SK-N-SH (cell line): ENCODE results near the gene ELF4. TPM values are rescaled to one million over a fixed set of nuclear protein-coding genes. Genes with fewer than 3 reads are reported as not detected.
A peak's percentile ranks its signal among the peaks of the same experiment; 100 is the strongest.

ENCODE experiments used
- CHD2 ChIP-seq: fragments of 150-350 bp; IDR thresholded peaks from 2 replicates; pipeline ENCODE4 v1.6.1; 2018; ENCODE audit warnings: low read length; ENCODE audit not compliant: partially characterized antibody
- ELF1 ChIP-seq: IDR thresholded peaks from 2 replicates; pipeline ENCODE4 v1.4.0; 2012
- EP300 ChIP-seq, 2 experiments: IDR thresholded peaks; 2 replicates each; pipeline versions ENCODE4 v1.4.0 to v1.6.1; 2012; ENCODE audit warnings: borderline replicate concordance in 1 of 2, low read depth in 1 of 2, low read length in 1 of 2
- EZH2phosphoT487 ChIP-seq: fragments of 200-600 bp; sonication (generic); IDR thresholded peaks from 2 replicates; pipeline ENCODE4 v1.6.1; 2017; ENCODE audit warnings: low read depth, mixed run types, mild to moderate bottlenecking, antibody characterized with exemption, moderate library complexity, borderline replicate concordance
- FOSL2 ChIP-seq: IDR thresholded peaks from 2 replicates; pipeline ENCODE4 v1.4.0; 2012; ENCODE audit warnings: low read depth, mild to moderate bottlenecking, moderate library complexity, borderline replicate concordance
- FOXJ3 ChIP-seq: sonication (generic); formaldehyde crosslinking; IDR thresholded peaks from 2 replicates; pipeline ENCODE4 v1.5.1; 2020; ENCODE audit warnings: mild to moderate bottlenecking, missing genetic modification reagents
- FOXM1 ChIP-seq: IDR thresholded peaks from 2 replicates; pipeline ENCODE4 v1.4.0; 2012; ENCODE audit warnings: low read depth, mild to moderate bottlenecking
- GABPA ChIP-seq: IDR thresholded peaks from 2 replicates; pipeline ENCODE4 v1.4.0; 2012; ENCODE audit warnings: low read depth, mild to moderate bottlenecking
- GATA2 ChIP-seq: sonication (generic); formaldehyde crosslinking; IDR thresholded peaks from 2 replicates; pipeline ENCODE4 v1.5.0; 2020; ENCODE audit warnings: mild to moderate bottlenecking, missing genetic modification reagents
- MXI1 ChIP-seq: IDR thresholded peaks from 2 replicates; pipeline ENCODE4 v1.6.1; 2012; ENCODE audit warnings: mild to moderate bottlenecking, low read depth, low read length, improper control_type of control experiment
- NRF1 ChIP-seq: IDR thresholded peaks from 2 replicates; pipeline ENCODE4 v1.6.1; 2012; ENCODE audit warnings: low read depth, mild to moderate bottlenecking, low read length
- POLR2AphosphoS5 ChIP-seq: IDR thresholded peaks from 2 replicates; pipeline ENCODE4 v1.6.1; 2012; ENCODE audit warnings: low read depth, low read length
- RCOR1 ChIP-seq: fragments of 150-350 bp; IDR thresholded peaks from 2 replicates; pipeline ENCODE4 v1.6.1; 2017; ENCODE audit warnings: antibody characterized with exemption, low read length
- RFX5 ChIP-seq: IDR thresholded peaks from 2 replicates; pipeline ENCODE4 v1.6.1; 2012; ENCODE audit warnings: mild to moderate bottlenecking, improper control_type of control experiment, low read length
- TCF12 ChIP-seq: IDR thresholded peaks from 2 replicates; pipeline ENCODE4 v1.4.0; 2012
- YY1 ChIP-seq: IDR thresholded peaks from 2 replicates; pipeline ENCODE4 v1.4.0; 2012; ENCODE audit warnings: low read depth, mild to moderate bottlenecking
- polyA plus RNA-seq, 3 experiments: library from polyadenylated mRNA; depleted of rRNA; stranded (reverse); fragments of >200 nt; gene quantifications; 2 replicates each; pipeline ENCODE4 v1.2.3, GENCODE V29; 2012
- TF ChIP-seq, protein P1 (sequence below): IDR thresholded peaks from 2 replicates; pipeline ENCODE4 v1.6.1; 2012; ENCODE audit warnings: mild to moderate bottlenecking, low read depth, low read length, moderate library complexity
- TF ChIP-seq, protein P2 (sequence below): fragments of 200-600 bp; sonication (generic); IDR thresholded peaks from 2 replicates; pipeline ENCODE4 v1.6.1; 2017; ENCODE audit warnings: antibody characterized with exemption, mild to moderate bottlenecking, moderate library complexity
- TF ChIP-seq, protein P3 (sequence below): IDR thresholded peaks from 2 replicates; pipeline ENCODE4; 2012
- TF ChIP-seq, protein P4 (sequence below): IDR thresholded peaks from 2 replicates; pipeline ENCODE4 v1.4.0; 2012; ENCODE audit warnings: low read depth
- TF ChIP-seq, protein P5 (sequence below): IDR thresholded peaks from 2 replicates; pipeline ENCODE4 v1.4.0; 2012; ENCODE audit warnings: low read depth, borderline replicate concordance
- TF ChIP-seq, protein P6 (sequence below): fragments of 150-350 bp; IDR thresholded peaks from 2 replicates; pipeline ENCODE4 v1.6.1; 2016; ENCODE audit warnings: mild to moderate bottlenecking, low read depth, low read length
- TF ChIP-seq, protein P7 (sequence below): IDR thresholded peaks from 2 replicates; pipeline ENCODE4 v1.4.0; 2012; ENCODE audit warnings: low read depth, borderline replicate concordance

Gene ELF4
- polyA plus RNA-seq, 1 of the 3 experiments (the other 2 are of a cell fraction), result 9.6 TPM

DNA sequence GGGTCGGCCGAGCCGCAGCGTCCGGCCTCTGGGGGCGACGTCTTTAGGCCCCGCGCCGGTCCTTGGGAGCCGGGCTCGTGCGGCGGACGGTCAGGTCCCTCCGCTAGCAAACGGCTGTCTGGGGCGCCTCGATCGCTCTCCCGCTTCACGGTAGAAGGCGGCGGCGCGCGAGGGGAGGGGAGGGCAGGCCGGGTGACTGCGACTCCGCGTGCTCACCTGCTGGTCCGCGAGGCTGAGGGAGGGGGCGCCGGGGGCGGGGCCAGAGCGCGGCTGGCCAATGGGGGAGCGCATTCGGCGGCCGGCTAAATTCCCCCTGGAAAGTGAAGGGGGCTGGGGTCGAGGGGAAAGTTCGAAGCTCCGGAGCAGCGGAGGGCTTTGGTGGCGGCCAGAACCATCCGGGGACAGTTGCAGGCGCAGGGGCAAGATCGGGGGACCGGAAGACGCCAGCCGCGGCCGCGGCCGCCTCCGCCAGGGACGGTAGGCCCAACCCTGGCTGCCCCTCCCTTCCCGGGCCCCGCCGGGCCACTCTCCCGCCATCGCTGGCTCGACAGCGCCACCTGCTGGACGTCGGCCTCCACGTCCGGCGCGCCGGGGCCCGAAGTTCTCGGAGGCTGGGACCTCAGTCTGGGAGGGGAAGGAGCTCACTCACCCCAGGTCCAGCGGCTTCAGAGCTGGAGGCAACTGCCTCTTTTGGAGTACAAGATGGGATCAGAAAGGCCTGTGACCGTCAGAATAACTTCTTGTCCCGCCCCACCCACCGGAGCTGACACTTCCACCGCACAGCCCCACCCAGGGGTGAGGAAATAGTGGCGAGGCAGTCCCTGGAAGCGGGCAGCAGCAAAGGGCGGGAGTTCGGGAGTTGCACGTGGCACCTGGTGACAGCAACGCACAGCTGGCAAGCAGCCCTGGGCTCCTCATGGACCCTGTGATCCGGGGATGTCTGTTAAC, 49.9 kb downstream of the ELF4 start (continued):
- TF ChIP-seq, protein P1, sequence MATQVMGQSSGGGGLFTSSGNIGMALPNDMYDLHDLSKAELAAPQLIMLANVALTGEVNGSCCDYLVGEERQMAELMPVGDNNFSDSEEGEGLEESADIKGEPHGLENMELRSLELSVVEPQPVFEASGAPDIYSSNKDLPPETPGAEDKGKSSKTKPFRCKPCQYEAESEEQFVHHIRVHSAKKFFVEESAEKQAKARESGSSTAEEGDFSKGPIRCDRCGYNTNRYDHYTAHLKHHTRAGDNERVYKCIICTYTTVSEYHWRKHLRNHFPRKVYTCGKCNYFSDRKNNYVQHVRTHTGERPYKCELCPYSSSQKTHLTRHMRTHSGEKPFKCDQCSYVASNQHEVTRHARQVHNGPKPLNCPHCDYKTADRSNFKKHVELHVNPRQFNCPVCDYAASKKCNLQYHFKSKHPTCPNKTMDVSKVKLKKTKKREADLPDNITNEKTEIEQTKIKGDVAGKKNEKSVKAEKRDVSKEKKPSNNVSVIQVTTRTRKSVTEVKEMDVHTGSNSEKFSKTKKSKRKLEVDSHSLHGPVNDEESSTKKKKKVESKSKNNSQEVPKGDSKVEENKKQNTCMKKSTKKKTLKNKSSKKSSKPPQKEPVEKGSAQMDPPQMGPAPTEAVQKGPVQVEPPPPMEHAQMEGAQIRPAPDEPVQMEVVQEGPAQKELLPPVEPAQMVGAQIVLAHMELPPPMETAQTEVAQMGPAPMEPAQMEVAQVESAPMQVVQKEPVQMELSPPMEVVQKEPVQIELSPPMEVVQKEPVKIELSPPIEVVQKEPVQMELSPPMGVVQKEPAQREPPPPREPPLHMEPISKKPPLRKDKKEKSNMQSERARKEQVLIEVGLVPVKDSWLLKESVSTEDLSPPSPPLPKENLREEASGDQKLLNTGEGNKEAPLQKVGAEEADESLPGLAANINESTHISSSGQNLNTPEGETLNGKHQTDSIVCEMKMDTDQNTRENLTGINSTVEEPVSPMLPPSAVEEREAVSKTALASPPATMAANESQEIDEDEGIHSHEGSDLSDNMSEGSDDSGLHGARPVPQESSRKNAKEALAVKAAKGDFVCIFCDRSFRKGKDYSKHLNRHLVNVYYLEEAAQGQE, result no peak
- no peak for TF ChIP-seq EP300 (IDR thresholded peaks at IDR 0.05; ENCODE audit: borderline replicate concordance in 1 of 2, low read depth in 1 of 2, low read length in 1 of 2)
- TF ChIP-seq EZH2phosphoT487, result no peak
- TF ChIP-seq, protein P2, sequence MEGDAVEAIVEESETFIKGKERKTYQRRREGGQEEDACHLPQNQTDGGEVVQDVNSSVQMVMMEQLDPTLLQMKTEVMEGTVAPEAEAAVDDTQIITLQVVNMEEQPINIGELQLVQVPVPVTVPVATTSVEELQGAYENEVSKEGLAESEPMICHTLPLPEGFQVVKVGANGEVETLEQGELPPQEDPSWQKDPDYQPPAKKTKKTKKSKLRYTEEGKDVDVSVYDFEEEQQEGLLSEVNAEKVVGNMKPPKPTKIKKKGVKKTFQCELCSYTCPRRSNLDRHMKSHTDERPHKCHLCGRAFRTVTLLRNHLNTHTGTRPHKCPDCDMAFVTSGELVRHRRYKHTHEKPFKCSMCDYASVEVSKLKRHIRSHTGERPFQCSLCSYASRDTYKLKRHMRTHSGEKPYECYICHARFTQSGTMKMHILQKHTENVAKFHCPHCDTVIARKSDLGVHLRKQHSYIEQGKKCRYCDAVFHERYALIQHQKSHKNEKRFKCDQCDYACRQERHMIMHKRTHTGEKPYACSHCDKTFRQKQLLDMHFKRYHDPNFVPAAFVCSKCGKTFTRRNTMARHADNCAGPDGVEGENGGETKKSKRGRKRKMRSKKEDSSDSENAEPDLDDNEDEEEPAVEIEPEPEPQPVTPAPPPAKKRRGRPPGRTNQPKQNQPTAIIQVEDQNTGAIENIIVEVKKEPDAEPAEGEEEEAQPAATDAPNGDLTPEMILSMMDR, result peak; percentile 88
- TF ChIP-seq, protein P3, sequence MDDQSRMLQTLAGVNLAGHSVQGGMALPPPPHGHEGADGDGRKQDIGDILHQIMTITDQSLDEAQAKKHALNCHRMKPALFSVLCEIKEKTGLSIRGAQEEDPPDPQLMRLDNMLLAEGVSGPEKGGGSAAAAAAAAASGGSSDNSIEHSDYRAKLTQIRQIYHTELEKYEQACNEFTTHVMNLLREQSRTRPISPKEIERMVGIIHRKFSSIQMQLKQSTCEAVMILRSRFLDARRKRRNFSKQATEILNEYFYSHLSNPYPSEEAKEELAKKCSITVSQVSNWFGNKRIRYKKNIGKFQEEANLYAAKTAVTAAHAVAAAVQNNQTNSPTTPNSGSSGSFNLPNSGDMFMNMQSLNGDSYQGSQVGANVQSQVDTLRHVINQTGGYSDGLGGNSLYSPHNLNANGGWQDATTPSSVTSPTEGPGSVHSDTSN, result no peak
- TF ChIP-seq FOSL2, result no peak
- TF ChIP-seq, protein P4, sequence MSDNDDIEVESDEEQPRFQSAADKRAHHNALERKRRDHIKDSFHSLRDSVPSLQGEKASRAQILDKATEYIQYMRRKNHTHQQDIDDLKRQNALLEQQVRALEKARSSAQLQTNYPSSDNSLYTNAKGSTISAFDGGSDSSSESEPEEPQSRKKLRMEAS, result peak; percentile 90
- TF ChIP-seq, protein P5, sequence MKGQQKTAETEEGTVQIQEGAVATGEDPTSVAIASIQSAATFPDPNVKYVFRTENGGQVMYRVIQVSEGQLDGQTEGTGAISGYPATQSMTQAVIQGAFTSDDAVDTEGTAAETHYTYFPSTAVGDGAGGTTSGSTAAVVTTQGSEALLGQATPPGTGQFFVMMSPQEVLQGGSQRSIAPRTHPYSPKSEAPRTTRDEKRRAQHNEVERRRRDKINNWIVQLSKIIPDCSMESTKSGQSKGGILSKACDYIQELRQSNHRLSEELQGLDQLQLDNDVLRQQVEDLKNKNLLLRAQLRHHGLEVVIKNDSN, result no peak
- no peak for TF ChIP-seq MXI1
- no peak for TF ChIP-seq CHD2
- no peak for TF ChIP-seq TCF12
- TF ChIP-seq ELF1, result no peak
- TF ChIP-seq RFX5, result no peak
- TF ChIP-seq YY1, result no peak
- TF ChIP-seq FOXM1, result no peak
- no peak for TF ChIP-seq GATA2 (CRISPR knock-in tag)
- no peak for TF ChIP-seq FOXJ3 (CRISPR knock-in tag)
- no peak for TF ChIP-seq RCOR1
- TF ChIP-seq POLR2AphosphoS5, result no peak
- TF ChIP-seq, protein P6, sequence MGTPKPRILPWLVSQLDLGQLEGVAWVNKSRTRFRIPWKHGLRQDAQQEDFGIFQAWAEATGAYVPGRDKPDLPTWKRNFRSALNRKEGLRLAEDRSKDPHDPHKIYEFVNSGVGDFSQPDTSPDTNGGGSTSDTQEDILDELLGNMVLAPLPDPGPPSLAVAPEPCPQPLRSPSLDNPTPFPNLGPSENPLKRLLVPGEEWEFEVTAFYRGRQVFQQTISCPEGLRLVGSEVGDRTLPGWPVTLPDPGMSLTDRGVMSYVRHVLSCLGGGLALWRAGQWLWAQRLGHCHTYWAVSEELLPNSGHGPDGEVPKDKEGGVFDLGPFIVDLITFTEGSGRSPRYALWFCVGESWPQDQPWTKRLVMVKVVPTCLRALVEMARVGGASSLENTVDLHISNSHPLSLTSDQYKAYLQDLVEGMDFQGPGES, result no peak
- 0 out of 2 replicates have a peak, but pooled peaks have one; percentile 28 for TF ChIP-seq GABPA
- TF ChIP-seq, protein P7, sequence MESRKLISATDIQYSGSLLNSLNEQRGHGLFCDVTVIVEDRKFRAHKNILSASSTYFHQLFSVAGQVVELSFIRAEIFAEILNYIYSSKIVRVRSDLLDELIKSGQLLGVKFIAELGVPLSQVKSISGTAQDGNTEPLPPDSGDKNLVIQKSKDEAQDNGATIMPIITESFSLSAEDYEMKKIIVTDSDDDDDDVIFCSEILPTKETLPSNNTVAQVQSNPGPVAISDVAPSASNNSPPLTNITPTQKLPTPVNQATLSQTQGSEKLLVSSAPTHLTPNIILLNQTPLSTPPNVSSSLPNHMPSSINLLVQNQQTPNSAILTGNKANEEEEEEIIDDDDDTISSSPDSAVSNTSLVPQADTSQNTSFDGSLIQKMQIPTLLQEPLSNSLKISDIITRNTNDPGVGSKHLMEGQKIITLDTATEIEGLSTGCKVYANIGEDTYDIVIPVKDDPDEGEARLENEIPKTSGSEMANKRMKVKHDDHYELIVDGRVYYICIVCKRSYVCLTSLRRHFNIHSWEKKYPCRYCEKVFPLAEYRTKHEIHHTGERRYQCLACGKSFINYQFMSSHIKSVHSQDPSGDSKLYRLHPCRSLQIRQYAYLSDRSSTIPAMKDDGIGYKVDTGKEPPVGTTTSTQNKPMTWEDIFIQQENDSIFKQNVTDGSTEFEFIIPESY, result no peak
- TF ChIP-seq NRF1, result no peak
